Measurements from ENCODE around the gene MMP27.
A peak's percentile ranks its signal among the peaks of the same experiment; 100 is the strongest.

Gene MMP27

GRCh38 chr11:102695201-102695600 is 10.4 kb downstream of the MMP27 start:
- DNase-seq = no peak

GRCh38 chr11:102685754-102686153 is 19.8 kb downstream of the MMP27 start:
- no peak for DNase-seq

- DNase-seq = no peak
These were observed 20.2 kb downstream of the MMP27 start for GRCh38 chr11:102685338-102685737.

GRCh38 chr11:102683277-102683676 is 22.3 kb downstream of the MMP27 start:
- DNase-seq = no peak

GRCh38 chr11:102680945-102681344 is 24.6 kb downstream of the MMP27 start:
- no peak for DNase-seq

GRCh38 chr11:102678022-102678421 is 27.5 kb downstream of the MMP27 start:
- DNase-seq = no peak

GRCh38 chr11:102676084-102676483 is 29.5 kb downstream of the MMP27 start:
- no peak for DNase-seq

GRCh38 chr11:102669664-102670063 is 35.9 kb downstream of the MMP27 start:
- DNase-seq = no peak

- DNase-seq = peak; percentile 44 to 48
These were observed 39.1 kb downstream of the MMP27 start for GRCh38 chr11:102666331-102666957.

GRCh38 chr11:102664001-102664752 is 41.4 kb downstream of the MMP27 start:
- no peak for DNase-seq

- DNase-seq = no peak
These were observed 43.0 kb downstream of the MMP27 start for GRCh38 chr11:102662607-102663006.

- DNase-seq = no peak
These were observed 44.5 kb downstream of the MMP27 start for GRCh38 chr11:102661040-102661439.

GRCh38 chr11:102656528-102656927 is 49.0 kb downstream of the MMP27 start:
- no peak for DNase-seq

- DNase-seq = no peak
These were observed 50.0 kb downstream of the MMP27 start for GRCh38 chr11:102655547-102655946.

- no peak for DNase-seq
These were observed 50.8 kb downstream of the MMP27 start for GRCh38 chr11:102654761-102655160.

- no peak for DNase-seq
These were observed 51.8 kb downstream of the MMP27 start for GRCh38 chr11:102653744-102654291.

GRCh38 chr11:102647430-102647829 is 58.1 kb downstream of the MMP27 start:
- DNase-seq = no peak

- no peak for DNase-seq
These were observed 61.6 kb downstream of the MMP27 start for GRCh38 chr11:102643941-102644340.

Measured in NCI-H2081 (cell line).